Activated CD4-positive, alpha-beta memory T cell treated with anti-CD3 and anti-CD28 coated beads, Interleukin-2, amount 10 ng/mL, durations not matched to agents 7 days and 5 days (primary cell): Measurements from ENCODE around the gene LDB2. TPM values are rescaled to one million over a fixed set of nuclear protein-coding genes. Genes with fewer than 3 reads are reported as not detected.

ENCODE experiments used
- CTCF ChIA-PET: fragments of 350-600 bp; sonication (Branson Sonifier 250); formaldehyde crosslinking; loops from one replicate; lab custom pipeline; 2021; ENCODE audit warnings: antibody characterized with exemption, inconsistent platforms; lab: Charles Lee
- POLR2A ChIA-PET: fragments of 350-600 bp; sonication (Branson Sonifier 250); formaldehyde crosslinking; loops from one replicate; lab custom pipeline; 2021; ENCODE audit warnings: antibody characterized with exemption; lab: Charles Lee
- DNase-seq: peaks from one replicate; pipeline ENCODE4 v3.0.0-alpha.2; 2020
- H3K27ac Mint-ChIP-seq: one replicate; pipeline ENCODE4 v1.8.0; 2021; ENCODE audit warnings: mild to moderate bottlenecking, mixed read lengths
- H3K27me3 Mint-ChIP-seq: one replicate; pipeline ENCODE4 v1.8.0; 2021; ENCODE audit warnings: mixed read lengths
- H3K36me3 Mint-ChIP-seq: one replicate; pipeline ENCODE4 v1.8.0; 2021; ENCODE audit warnings: low read depth, mixed read lengths
- H3K4me1 Mint-ChIP-seq: one replicate; pipeline ENCODE4 v1.8.0; 2021; ENCODE audit warnings: mixed read lengths
- H3K4me3 Mint-ChIP-seq: one replicate; pipeline ENCODE4 v1.8.0; 2021; ENCODE audit warnings: mild to moderate bottlenecking, mixed read lengths
- H3K9me3 Mint-ChIP-seq: one replicate; pipeline ENCODE4 v1.8.0; 2021; ENCODE audit warnings: mixed read lengths
- total RNA-seq, 2 experiments: library from RNA; stranded (reverse); gene quantifications; one replicate each; pipeline ENCODE4 v1.2.3, GENCODE V29; 2021

LDB2 gene
- total RNA-seq, 2 experiments from 2014 or later, result not detected

DNA sequence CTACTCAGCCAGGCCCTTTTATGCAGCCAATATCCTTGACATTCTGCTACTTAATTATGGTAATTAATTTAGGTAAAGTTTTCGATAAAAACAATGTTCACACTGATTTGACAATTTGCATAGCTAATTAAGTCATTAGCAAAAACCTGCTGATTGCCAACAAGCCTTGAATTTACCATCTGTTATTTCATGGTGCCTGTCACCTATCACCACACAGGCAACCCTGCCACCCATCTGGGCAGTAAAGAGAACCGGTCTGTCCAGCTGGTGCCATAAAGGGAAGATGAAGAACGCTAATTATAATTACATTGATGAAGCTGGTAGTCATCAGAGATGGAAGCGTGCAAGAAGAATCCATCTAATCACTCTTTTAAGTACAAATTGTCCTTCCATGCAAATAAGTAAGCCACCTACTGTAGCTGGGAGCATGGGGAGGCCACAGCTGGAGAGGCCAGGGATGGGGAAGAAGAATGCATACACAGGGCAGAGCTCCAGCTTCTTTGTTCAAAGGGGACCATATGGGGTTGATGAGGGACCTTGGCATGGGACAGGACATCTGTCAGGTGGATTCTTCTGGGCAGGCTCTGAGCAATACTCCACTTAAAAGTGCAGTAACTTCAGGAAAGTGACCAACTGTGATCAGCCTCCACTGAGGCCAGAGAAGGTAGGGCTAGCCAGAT lies 394.9 kb downstream of the LDB2 start:
- H3K4me1 Mint-ChIP-seq, result no peaks in the 10 kb centered on the region
- CTCF ChIA-PET, result no interaction called here
- peaks cover 6% of the 10 kb centered on the region for H3K9me3 Mint-ChIP-seq
- no peak overlapping the region for H3K4me3 Mint-ChIP-seq
- no peaks in the 10 kb centered on the region for H3K27me3 Mint-ChIP-seq
- H3K27ac Mint-ChIP-seq, result no peak overlapping the region
- H3K36me3 Mint-ChIP-seq, result no peaks in the 10 kb centered on the region
- DNase-seq, result no peak
- POLR2A ChIA-PET, result no interaction called here

DNA sequence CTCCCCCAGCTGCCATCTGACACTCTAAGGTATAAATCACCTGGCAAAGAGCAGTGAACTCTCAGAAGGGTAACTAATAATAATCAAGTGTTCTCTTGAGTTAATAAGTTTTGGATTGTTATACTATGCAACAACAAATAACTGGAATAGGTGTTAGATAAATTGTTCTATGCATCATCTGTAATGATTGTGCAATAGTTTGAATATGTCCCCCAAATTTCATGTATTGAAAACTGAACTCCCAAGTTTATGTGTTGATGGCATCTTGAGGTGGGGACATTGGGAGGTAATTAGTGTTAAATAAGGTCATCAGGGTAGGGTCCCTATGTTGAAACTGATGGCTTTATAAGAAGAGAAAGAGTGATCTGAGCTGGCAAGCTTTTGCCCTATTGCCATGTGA lies 399.5 kb downstream of the LDB2 start:
- DNase-seq, result no peak
- Mint-ChIP-seq H3K27ac (no peak overlapping the region), H3K27me3 (no peaks in the 10 kb centered on the region), H3K4me3 (no peak overlapping the region), H3K9me3 (no peaks in the 10 kb centered on the region), H3K4me1 (no peaks in the 10 kb centered on the region), H3K36me3 (no peaks in the 10 kb centered on the region)
- ChIA-PET CTCF (no interaction called here), POLR2A (no interaction called here)

DNA sequence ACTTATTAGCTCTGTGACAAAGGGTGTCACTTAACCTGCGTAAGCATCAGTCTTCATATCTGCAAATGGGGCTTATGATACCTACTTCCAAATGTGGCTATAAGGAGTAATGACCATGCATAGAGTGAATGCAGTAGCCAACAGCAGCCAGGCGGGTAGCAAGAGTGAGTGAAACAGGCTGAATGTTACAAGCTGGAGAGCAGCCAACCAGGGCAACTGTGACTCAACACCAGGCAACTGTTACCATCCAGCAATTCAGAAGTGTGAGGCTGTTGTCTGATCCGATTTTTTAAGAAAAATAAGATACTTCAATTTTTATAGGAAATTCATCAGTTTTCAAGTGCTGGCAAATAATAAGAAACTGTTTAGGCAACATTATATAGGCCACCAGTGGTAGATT lies 401.9 kb downstream of the LDB2 start:
- CTCF ChIA-PET, result no interaction called here
- no peaks in the 10 kb centered on the region for H3K36me3 Mint-ChIP-seq
- no peaks in the 10 kb centered on the region for H3K27me3 Mint-ChIP-seq
- H3K9me3 Mint-ChIP-seq, result no peaks in the 10 kb centered on the region
- POLR2A ChIA-PET, result no interaction called here
- no peak overlapping the region for H3K27ac Mint-ChIP-seq
- no peak overlapping the region for H3K4me3 Mint-ChIP-seq
- no peaks in the 10 kb centered on the region for H3K4me1 Mint-ChIP-seq
- DNase-seq, result no peak

DNA sequence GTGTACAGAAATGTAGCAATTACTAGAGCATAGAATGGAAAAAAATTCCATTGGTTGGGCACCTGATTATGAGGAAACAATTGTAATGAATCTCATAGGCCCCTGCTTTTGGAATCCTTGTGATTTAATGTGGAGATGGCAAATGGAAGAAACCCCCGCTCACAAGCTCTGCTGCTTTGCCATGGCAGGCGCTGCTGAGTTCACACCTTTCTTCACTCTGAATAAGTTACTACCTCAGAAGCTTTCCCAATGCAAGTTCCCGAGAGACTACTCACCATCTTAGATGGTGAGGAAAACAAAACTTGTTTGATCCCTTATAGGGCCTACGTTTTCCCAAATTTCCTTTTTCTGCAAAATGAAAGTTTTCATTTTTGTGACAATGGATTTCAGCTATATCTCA lies 405.6 kb downstream of the LDB2 start:
- H3K4me1 Mint-ChIP-seq, result no peaks in the 10 kb centered on the region
- H3K27ac Mint-ChIP-seq, result no peak overlapping the region
- CTCF ChIA-PET, result no interaction called here
- no peaks in the 10 kb centered on the region for H3K36me3 Mint-ChIP-seq
- no peak overlapping the region for H3K4me3 Mint-ChIP-seq
- POLR2A ChIA-PET, result no interaction called here
- H3K9me3 Mint-ChIP-seq, result no peaks in the 10 kb centered on the region
- H3K27me3 Mint-ChIP-seq, result no peaks in the 10 kb centered on the region
- no peak for DNase-seq

DNA sequence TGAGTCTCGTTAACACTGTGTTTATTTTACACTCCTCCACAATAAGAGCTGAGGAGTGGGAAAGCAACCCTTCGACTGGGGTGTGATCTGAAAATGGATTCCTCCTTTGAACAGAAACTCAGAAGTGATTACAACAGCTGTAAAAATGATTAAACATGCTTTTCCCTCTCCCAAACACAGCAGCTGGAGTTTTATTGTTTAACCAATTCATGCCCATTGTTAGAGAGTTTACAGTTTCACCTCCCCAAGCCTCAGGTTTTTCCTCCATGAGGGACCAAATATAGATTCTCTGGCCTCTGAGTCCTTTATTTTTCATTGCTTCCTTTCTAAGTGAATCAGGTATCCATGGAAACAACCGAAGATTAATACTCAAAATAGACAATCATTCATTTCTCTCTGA lies 409.2 kb downstream of the LDB2 start:
- H3K36me3 Mint-ChIP-seq, result no peaks in the 10 kb centered on the region
- no peaks in the 10 kb centered on the region for H3K4me1 Mint-ChIP-seq
- ChIA-PET POLR2A (no interaction called here), CTCF (no interaction called here)
- no peaks in the 10 kb centered on the region for H3K27me3 Mint-ChIP-seq
- H3K4me3 Mint-ChIP-seq, result no peak overlapping the region
- H3K27ac Mint-ChIP-seq, result no peak overlapping the region
- no peak for DNase-seq
- no peaks in the 10 kb centered on the region for H3K9me3 Mint-ChIP-seq

DNA sequence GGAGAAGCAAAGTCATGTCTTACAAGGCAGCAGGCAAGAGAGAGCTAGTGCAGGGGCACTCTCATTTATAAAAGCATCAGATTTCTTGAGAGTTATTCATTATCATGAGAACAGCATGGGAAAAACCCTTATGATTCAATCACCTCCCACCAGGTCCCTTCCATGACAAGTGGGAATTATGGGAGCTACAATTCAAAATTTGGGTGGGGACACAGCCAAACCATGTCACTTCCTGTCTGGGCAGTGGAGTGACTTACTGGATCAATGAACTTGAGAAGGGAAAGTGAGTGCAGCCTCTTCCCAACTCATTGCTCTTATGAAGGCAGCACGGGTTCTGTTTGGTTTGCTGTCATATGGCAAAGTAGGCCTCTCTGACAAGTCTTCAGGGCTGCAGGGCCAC lies 410.4 kb downstream of the LDB2 start:
- no peaks in the 10 kb centered on the region for H3K27me3 Mint-ChIP-seq
- H3K9me3 Mint-ChIP-seq, result no peaks in the 10 kb centered on the region
- POLR2A ChIA-PET, result no interaction called here
- CTCF ChIA-PET, result no interaction called here
- H3K4me3 Mint-ChIP-seq, result no peak overlapping the region
- no peaks in the 10 kb centered on the region for H3K4me1 Mint-ChIP-seq
- H3K36me3 Mint-ChIP-seq, result no peaks in the 10 kb centered on the region
- H3K27ac Mint-ChIP-seq, result no peak overlapping the region
- DNase-seq, result no peak

DNA sequence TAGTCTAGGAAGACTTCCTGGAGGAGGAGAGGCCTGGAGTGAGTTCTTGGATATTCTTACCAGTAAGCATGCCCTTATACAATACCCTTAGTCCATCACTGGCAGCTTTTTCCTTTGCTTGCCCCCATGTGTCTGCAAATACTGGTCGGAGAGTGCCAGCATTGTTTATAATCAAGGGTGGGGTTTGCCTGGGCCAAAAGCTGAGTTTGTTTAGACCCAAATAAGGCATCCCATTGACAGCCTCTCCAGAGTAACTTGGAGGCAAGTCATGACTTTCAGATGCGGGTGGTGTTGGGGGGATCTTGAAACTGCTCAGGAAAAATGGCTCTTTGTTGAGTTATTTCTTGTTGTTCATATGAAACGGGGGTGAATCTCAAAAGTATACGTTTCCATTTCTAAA lies 413.7 kb downstream of the LDB2 start:
- Mint-ChIP-seq H3K27me3 (no peaks in the 10 kb centered on the region), H3K9me3 (no peaks in the 10 kb centered on the region), H3K27ac (no peak overlapping the region), H3K36me3 (no peaks in the 10 kb centered on the region), H3K4me3 (no peak overlapping the region), H3K4me1 (no peaks in the 10 kb centered on the region)
- CTCF ChIA-PET, result no interaction called here
- POLR2A ChIA-PET, result no interaction called here
- DNase-seq, result no peak

DNA sequence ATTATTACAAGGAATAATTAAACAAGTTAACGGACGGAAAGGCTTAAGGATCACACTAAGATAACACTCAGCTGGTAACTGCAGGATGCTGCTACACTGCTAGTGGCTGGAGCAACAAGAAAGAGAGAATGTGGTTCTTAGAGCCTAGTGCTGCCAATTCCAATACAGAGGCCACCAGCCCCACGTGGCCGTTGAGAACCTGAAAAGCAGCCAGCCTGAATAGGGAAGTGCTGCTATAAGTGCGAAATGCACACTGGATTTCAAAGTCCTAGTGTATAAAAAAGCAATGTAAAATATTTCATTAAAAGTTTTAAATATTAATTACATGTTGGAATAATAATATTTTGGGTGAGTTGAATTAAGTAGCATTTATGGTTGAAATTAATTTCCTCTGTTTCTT lies 414.9 kb downstream of the LDB2 start:
- H3K36me3 Mint-ChIP-seq, result no peaks in the 10 kb centered on the region
- ChIA-PET CTCF (no interaction called here), POLR2A (no interaction called here)

DNA sequence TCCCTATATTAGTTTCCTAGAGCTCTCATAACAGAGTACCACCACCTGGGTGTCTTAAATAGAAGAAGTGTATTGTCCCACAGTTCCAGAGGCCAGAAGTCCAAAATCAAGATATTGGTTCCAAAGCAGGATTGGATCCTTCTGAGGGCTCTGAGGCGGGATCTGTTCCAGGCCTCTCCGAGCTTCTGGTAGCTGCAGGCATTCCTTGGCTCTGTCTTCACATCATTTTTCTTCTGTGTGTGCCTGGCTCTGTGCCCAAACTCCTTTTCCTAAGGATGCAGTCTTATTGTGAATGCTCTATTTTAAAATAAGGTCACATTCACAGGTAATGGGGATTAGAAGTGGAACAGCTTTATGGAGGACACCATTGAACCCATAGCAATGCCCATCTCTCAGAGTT lies 418.4 kb downstream of the LDB2 start:
- ChIA-PET CTCF (no interaction called here), POLR2A (no interaction called here)
- no peaks in the 10 kb centered on the region for H3K9me3 Mint-ChIP-seq

More for the DNA sequence above, 414.9 kb downstream of the LDB2 start:
- no peak for DNase-seq
- H3K4me1 Mint-ChIP-seq, result no peaks in the 10 kb centered on the region
- H3K9me3 Mint-ChIP-seq, result no peaks in the 10 kb centered on the region
- H3K27ac Mint-ChIP-seq, result no peak overlapping the region
- H3K27me3 Mint-ChIP-seq, result no peaks in the 10 kb centered on the region
- H3K4me3 Mint-ChIP-seq, result no peak overlapping the region

DNA sequence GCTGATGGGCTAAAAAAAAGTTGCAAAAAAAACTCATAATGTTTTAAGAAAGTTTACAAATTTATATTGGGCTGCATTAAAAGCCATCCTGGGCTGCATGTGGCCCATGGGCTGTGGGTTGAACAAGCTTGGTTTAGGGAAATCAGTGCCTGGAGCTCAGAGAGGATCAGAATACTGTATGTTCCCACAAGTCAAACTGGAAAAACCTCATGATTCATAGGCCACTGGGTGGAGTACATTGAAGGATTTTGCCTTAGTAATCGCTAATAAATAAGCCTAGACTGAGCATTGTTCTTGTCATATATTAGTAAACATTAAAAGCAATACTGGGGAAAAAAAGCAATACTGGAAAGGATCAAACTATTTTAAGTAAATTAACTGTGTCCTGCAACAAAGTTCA lies 425.9 kb downstream of the LDB2 start:
- no peaks in the 10 kb centered on the region for H3K36me3 Mint-ChIP-seq

More for the DNA sequence above, 418.4 kb downstream of the LDB2 start:
- no peak for DNase-seq
- H3K4me1 Mint-ChIP-seq, result no peaks in the 10 kb centered on the region
- H3K27ac Mint-ChIP-seq, result no peak overlapping the region
- H3K27me3 Mint-ChIP-seq, result no peaks in the 10 kb centered on the region
- H3K36me3 Mint-ChIP-seq, result no peaks in the 10 kb centered on the region
- no peak overlapping the region for H3K4me3 Mint-ChIP-seq

DNA sequence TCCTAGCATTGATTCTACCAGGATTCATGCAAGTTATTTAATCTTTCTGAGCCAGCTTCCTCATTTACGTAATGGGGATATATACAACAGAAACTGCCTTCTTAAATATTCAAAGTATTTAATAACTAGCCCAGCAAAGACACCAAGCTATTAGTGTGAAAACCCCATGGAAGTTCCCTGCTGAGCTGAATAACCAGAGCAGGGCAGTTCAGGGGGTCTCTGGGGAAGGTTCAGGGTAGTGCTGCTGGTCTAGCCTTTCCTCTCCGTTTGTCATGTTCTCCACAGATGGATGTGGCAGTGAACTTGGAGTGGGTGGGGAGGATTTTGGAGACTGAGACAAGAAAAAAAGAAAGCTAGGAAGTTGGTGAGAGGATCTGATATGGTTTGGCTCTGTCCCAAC lies 431.4 kb downstream of the LDB2 start:
- ChIA-PET CTCF (no interaction called here), POLR2A (no interaction called here)
- H3K36me3 Mint-ChIP-seq, result no peaks in the 10 kb centered on the region
- H3K4me1 Mint-ChIP-seq, result no peaks in the 10 kb centered on the region
- no peak for DNase-seq
- H3K27ac Mint-ChIP-seq, result no peak overlapping the region
- H3K4me3 Mint-ChIP-seq, result no peak overlapping the region
- H3K9me3 Mint-ChIP-seq, result no peaks in the 10 kb centered on the region
- no peaks in the 10 kb centered on the region for H3K27me3 Mint-ChIP-seq

More for the DNA sequence above, 425.9 kb downstream of the LDB2 start:
- Mint-ChIP-seq H3K4me3 (no peak overlapping the region), H3K27ac (no peak overlapping the region), H3K27me3 (no peaks in the 10 kb centered on the region), H3K4me1 (no peaks in the 10 kb centered on the region), H3K9me3 (no peaks in the 10 kb centered on the region)
- ChIA-PET POLR2A (no interaction called here), CTCF (no interaction called here)
- DNase-seq, result no peak

DNA sequence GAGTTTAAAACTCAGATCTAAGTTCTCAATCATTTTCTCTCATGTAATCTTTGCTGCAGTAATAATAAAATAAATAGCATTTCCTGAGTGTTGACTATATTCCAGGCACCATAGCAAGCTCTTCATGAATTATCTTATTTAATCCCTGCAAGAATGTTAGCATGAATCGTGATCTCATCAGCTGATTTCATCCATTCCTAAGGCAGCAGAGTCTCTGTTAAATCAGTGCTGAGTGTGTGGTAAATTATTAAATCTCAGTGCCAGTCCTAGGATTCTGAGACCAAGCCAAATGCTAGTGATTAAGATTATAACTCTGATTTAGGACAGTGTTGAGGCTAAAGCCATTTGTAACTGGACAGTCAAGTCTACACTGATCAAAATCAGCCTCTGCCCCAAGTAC lies 431.9 kb downstream of the LDB2 start:
- Mint-ChIP-seq H3K4me3 (no peak overlapping the region), H3K27me3 (no peaks in the 10 kb centered on the region)
- no peak for DNase-seq

DNA sequence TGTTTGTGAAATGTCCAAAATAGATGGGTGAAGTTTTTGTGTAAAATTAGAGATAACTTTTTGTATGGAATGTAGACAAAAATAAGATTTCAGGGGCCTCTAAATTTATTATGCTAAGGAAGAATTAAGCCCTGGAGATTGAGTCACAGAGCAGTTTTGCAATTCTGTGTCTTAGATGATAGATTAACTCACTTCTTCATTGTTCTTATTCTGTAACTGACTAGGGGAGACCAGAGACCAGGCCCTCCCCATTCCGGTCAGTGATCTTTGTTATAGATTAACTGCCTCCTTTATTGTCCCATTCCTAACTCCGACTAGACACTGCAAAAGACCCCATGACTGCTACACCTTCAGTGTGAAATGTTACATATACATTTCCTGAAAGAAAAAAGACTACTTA lies 433.8 kb downstream of the LDB2 start:
- H3K27me3 Mint-ChIP-seq, result no peaks in the 10 kb centered on the region
- POLR2A ChIA-PET, result no interaction called here
- CTCF ChIA-PET, result no interaction called here
- H3K9me3 Mint-ChIP-seq, result no peaks in the 10 kb centered on the region
- H3K36me3 Mint-ChIP-seq, result no peaks in the 10 kb centered on the region
- H3K4me3 Mint-ChIP-seq, result no peak overlapping the region
- no peak for DNase-seq
- H3K27ac Mint-ChIP-seq, result no peak overlapping the region
- no peaks in the 10 kb centered on the region for H3K4me1 Mint-ChIP-seq

More for the DNA sequence above, 431.9 kb downstream of the LDB2 start:
- CTCF ChIA-PET, result no interaction called here
- Mint-ChIP-seq H3K27ac (no peak overlapping the region), H3K36me3 (no peaks in the 10 kb centered on the region), H3K4me1 (no peaks in the 10 kb centered on the region), H3K9me3 (no peaks in the 10 kb centered on the region)
- POLR2A ChIA-PET, result no interaction called here

DNA sequence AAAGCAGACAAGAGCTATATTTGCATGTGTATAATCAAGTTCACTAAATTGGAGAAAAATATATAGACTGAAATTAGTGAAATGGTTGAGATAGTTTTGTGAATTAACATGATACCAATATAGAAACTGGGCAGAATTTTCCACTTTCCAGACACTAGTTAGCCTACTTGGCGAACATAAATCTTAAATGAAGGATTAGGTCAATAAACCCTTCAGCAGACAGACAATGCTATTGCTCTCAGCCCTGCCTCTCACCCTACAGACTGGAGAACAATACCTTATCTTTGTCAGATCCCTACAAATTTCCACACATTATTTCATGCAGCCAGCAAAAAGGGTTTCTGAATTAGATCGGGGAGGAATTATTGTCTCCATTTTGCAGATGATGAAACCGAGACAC lies 435.8 kb downstream of the LDB2 start:
- no peaks in the 10 kb centered on the region for H3K9me3 Mint-ChIP-seq
- no peak overlapping the region for H3K4me3 Mint-ChIP-seq
- DNase-seq, result no peak
- H3K4me1 Mint-ChIP-seq, result no peaks in the 10 kb centered on the region
- no peaks in the 10 kb centered on the region for H3K36me3 Mint-ChIP-seq
- POLR2A ChIA-PET, result no interaction called here
- CTCF ChIA-PET, result no interaction called here
- no peaks in the 10 kb centered on the region for H3K27me3 Mint-ChIP-seq
- no peak overlapping the region for H3K27ac Mint-ChIP-seq
